HG02870 (cell line): ENCODE measurements around the gene SLC25A36.
"Not testable (repeated sequence)": the region's sequence is repeated elsewhere in the genome, so short reads cannot be mapped to it uniquely, and the experiment has no call there.

Source experiments
- ATAC-seq: cut with Tn5 transposase; IDR thresholded peaks from one replicate; pipeline ENCODE4 v1.9.1; 2021; ENCODE audit warnings: mild to moderate bottlenecking, moderate library complexity; ENCODE audit not compliant: unreplicated experiment

The SLC25A36 gene

DNA sequence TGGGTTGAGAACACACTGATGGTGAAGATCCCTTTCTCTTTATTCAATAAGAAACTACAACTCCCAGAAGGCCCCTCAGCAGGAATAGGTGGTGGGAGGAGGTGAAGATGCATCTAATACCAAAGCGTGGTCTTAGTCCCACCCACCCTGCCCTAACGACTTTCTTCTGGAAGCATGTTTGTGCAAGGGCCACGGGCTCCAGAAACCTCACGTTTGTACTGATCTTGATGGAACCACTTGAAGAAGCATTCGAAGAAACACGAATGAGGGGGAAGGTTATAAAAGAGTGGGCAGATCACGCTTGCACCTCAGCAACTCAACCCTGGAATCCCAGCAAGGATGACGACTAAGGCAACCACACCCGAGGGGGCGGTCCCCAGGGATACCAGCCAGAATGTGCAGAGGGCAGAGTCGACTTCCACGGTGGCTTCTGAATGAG is 10.6 kb upstream of the SLC25A36 start:
- ATAC-seq = no peak

DNA sequence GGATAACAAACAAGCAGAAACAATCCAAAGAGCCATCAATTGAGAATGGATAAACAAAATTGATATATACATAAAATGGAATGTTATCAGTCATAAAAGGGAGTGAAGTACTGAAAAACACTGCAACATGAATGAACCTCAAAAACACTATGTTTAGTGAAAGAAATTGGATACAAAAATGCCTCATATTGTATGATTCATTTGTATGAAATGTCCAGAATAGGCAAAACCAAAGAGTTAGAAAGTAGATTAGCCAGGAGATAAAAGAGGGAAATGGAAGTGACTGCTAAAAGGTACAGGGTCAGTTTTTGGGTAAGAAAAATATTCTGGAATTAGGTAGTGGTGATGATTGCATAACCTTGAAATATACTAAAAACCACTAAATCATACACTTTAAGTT is 9.8 kb upstream of the SLC25A36 start:
- no peak for ATAC-seq

DNA sequence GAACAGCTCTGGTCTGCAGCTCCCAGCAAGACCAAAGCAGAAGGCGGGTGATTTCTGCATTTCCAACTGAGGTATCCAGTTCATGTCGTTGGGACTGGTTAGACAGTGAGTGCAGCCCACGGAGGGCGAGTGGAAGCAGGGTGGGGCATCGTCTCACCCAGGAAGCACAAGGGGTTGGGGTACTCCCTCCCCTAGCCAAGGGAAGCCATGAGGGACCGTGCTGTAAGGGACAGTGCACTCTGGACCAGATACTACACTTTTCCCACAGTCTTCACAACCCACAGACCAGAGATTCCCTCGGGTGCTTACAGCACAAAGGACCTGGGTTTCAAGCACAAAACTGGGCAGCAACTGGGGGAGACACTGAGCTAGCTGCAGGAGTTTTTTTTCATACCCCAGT is 8.5 kb upstream of the SLC25A36 start:
- no peak for ATAC-seq

DNA sequence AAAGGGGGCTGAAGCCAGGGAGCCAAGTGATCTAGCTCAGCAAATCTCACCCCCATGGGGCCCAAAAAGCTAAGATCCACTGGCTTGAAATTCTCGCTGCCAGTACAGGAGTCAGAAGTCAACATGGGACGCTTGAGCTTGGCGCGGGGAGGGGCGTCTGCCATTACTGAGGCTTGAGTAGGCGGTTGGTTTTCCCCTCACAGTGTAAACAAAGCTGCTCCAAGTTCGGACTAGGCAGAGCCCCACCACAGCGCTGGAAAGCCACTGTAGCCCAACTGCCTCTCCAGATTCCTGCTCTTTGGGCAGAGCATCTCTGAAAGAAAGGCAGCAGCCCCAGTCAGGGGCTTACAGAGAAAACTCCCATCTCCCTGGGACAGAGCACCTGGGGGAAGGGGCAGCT is 8.1 kb upstream of the SLC25A36 start:
- ATAC-seq = no peak

DNA sequence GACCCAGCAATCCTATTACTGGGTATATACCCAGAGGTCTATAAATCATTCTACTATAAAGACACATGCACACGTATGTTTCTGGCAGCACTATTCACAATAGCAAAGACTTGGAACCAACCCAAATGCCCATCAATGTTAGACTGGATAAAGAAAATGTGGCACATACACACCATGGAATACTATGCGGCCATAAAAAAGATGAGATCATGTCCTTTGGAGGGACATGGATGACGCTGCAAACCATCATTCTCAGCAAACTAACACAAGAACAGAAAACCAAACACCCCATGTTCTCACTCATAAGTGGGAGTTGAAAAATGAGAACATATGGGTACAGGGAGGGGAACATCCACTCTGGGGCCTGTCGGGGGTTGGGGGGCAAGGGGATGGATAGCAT is 2.3 kb upstream of the SLC25A36 start:
- not testable (repeated sequence) for ATAC-seq

DNA sequence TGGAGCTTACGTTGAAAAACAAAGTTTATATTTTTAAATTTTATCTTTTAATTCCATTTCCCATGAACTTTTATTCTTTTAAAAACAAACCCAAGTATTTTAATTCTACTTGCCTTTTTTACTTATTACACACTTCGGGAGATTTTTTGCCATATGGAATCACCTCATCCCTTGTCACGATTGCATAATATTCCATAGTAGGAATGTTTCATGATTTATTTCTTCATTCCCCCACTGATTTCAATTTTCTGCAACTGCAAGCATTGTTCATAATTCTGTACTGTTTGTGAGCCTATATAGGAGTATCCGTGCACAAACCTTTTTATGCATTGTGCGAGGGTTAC is 574 bp upstream of the SLC25A36 start:
- no peak for ATAC-seq

DNA sequence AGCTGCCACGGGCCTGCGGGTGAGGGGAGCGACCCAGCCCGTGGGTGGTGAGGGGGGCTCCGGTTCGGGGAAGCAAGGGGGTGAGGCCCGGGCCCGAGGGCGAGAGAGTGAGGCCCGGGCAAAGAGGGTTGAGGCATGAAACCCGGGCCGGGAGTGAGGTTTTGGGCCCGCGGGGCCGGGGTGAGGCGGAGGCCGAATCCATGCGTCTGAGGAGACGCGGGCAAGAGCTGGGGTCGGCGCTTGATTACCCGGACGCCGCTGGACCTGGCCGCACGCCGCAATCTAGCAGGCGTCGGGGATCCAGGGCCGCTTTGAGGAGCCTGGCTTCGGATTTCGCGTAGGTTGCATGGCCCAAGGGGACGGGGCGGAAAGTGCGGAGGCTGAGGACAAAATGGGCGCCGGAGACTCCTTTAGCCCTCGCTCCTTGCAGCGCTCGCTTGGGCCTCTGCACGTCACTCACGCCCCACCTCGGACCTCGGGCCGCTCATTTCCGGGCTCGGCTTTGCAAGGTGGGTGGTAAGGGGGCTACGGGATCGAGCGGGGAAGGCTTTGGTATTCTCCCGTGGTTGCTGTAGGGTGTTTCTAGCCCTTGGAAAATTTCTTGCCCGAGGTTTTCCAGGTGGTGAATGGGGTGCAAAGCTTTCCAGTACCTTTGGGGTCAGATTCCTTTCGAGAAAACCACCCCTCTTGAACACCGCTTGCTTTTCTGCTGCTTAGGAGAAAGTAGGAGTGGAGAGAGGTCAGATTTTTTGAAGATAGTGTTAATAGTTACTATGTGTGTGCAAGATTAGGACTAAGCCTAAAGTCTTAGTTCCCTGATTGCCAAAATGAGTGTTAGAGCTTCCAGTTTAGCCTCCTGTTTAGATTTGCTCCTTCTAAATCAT is 827 bp downstream of the SLC25A36 start:
- ATAC-seq = peak; percentile 41

DNA sequence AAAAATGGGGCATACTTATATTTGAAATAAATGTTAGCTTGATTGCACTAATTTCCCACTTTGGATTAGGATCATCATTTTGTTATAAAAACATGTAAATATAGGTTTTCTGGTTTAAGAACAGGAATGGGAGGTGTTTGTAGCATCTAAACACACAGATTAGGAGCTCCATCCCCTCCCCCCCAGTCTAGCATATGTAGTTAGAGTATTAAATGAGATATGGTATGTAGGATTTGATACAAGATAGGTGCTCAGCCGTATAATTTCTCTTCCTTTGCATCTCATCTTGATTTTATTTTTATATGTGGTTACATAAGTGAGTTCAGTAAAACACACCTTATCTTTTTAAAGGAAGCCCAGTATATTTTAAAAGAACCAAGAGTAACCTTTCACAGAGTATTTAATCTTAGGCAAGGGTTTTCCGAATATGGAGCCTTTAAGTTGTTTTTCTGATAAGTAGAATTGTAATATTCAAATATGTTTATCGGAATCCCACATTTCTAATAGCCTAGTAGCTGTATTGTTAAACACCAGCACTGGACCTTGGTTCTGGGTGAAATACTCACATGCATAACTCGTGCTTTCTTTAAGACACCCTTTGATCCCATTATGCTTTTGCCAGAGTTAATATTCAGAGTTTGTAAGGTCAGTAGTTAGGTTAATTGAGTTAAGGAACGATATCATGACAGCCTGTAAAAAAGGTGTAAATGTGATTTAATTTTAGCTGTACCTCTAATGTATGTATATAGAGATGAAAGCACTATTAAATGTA is 2.3 kb downstream of the SLC25A36 start:
- no peak for ATAC-seq

DNA sequence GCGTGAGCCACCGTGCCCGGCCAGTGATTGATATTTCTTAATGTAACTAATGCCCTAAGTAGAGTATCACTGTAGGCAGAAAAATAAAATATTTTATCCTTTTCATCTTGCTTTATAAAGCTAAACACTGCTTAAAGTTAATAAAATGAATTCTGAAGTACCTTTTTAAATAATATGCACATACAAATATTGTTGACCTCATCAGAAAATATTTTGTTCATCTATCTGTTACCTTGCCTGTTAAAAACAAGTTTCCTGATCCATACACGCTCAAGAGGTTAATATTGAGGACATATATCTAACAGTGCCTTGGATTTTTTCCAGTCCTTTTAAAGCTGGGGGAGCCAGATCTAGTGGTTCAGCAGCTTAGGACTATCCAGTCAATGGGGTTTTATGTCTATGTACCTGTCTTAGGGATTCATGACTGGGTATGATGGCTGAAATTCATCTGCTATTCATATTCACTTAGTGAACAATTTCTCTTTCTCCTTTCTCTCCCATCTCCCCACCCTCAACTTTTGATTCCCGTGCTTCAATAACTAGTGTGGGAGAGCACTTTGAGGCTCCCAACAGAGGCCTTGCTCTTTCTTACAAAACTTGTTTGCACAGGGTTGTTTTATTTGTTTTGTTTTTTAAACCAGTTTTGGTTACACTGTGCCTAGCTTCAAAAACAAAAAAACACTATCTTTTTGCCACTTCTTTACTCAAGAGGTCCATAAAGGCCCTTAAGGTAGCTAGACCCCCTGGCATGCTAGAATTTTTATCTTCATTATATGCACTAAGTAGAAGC is 7.0 kb downstream of the SLC25A36 start:
- ATAC-seq = no peak

DNA sequence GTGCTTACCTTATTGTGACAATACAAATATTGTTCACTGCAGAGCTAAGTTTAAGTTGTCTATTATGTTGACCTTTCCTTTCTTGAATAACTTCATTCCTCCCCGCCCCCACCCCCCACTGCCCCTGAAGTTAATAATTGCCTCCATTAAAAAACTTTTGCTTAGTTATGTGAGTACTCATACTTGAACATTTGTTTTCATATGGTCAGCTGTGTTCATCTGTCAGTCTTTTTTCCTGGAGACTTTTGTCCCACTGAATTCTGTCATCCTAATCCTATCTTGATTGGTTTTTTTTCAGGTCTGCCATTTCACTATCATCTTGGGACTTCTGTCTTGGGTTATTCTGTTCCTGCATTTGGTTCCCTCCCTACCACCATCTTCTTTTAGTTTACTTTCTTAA is 8.5 kb downstream of the SLC25A36 start:
- ATAC-seq = no peak

DNA sequence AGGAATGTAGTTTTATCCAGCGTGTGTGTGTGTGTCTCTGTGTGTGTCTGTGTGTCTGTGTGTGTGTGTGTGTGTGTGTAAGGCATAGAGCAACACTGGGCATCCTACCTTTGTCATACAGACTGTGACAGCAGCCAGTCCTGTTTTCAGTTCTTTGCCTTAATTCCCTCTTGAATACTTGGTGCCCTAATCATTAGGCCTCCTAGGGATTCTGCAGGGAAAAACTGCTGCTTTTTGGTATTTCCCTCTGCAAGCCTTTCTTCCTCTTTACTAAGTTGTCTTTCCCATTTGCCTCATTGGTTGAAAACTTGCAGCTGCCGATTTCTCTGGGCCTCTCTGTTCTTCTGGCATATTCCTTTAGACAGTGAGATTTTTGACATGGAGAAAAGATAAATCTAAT is 9.2 kb downstream of the SLC25A36 start:
- ATAC-seq = no peak

DNA sequence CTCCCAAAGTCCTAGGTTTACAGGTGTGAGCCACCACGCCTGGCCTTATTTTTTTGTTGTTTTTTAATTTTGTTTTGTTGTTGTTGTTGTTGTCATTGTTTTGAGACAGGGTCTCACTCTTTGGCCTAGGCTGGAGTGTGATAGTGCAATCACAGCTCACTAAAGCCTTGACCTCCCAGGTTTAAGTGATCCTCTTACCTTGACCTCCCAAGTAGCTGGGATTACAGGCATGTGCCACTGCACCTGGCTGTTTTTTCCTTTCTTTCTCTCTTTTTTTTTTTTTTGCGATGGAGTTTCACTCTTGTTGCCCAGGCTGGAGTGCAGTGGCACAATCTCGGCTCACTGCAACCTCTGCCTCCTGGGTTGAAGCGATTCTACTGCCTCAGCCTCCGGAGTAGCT is 10.1 kb downstream of the SLC25A36 start:
- ATAC-seq = not testable (repeated sequence)

DNA sequence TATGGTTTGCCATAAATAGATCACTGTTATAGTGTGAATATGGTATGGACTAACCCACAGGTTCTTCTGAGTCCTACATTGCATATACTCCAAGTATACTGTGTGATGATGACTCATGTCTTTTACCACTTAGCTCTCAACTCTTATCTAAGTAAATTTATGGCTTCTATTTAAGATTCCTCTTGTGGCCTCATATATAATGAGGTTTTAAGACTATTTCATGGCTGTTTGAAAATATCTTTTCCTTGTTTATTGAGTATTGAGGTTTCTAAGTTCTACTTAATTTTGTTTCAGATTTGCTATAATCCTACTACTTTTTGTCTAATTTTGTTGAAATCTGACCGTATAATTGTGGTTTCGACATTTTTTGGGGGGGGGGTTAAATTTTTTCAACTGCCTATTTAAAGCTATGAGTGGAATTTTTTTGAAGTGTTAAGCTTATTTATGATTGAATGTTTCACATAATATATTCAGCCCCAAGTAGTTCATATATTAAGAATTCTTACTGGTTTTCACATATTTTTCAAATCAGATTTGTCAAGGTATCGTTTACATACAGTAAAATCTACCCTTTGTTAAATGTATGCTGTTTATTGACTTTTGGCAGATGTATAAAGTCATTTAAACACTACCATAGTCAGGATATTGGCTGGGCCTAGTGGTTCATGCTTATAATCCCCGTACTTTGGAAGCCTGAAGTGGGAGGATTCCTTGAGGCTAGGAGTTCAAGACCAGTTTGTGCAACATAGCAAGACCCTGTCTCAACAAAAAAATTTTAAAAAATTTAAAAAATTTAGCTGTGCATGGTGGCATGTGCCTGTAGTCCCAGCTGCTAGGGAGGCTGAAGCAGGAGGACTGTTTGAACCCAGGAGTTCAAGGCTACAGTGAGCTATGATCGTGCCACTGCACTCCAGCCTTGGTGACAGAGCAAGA is 11.7 kb downstream of the SLC25A36 start:
- no peak for ATAC-seq

DNA sequence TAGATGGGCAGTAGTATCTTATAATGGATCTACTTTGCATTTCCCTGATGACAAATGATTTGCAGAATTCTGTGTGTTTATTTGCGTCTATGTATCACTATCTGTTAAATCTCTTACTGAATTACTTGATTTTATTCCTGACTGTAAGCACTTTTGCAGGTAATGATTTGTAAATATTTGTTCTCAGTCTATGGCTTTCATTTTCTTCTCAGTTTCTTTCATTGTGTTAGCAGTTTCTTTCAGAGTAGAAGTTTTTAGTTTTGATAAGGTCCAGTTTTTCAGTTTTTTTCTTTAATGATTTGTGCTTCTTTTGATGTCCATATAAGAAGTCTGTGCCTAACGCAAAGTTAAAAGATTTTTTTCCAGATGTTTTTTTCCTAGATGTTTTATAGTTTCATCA is 12.9 kb downstream of the SLC25A36 start:
- ATAC-seq = no peak

DNA sequence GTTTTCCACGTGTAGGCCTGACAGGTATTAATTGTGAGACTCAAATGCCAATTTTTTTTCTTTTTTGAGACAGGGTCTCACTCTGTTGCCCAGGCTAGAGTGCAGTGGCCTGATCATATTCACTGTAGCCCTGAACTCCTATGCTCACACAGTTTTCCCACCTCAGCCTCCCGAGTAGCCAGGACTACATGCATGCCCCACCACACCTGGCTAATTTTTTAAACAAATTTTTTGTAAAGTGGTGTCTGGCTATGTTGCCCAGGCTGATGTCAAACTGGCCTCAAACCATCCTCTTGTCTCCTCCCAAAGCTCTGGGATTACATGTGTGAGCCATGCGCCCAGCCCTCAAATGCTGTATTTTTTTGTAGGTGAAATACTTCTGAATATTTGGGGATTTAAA is 14.0 kb downstream of the SLC25A36 start:
- no peak for ATAC-seq

DNA sequence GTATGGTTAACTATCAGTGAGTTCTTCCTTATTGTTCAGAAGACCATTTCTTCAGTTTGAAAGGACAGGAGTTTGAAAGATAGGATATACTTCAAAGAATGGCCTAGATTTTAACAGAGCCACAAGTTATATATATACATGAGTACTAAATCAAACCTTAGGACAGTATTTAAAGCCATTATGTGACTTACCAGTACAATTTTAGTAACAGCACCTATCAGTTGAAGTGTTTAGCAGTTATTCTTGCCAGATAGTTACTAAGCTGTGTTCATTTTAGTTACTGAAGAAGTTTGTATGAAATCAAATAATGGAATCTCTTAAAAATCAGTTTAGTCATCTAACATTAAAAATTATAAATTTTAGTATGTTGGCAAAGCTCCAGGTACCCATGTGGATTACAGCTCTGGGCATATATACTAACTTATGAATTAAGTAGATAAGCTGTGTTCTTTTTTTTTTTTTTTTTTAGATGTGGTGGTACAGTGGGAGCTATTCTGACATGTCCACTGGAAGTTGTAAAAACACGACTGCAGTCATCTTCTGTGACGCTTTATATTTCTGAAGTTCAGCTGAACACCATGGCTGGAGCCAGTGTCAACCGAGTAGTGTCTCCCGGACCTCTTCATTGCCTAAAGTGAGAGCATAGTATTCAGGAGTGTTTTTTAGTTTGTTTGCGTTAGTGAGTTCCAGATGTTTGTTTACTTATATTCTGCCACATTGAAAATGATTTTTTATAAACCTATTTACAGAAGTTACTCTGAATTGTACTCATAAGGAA is 14.6 kb downstream of the SLC25A36 start:
- no peak for ATAC-seq

DNA sequence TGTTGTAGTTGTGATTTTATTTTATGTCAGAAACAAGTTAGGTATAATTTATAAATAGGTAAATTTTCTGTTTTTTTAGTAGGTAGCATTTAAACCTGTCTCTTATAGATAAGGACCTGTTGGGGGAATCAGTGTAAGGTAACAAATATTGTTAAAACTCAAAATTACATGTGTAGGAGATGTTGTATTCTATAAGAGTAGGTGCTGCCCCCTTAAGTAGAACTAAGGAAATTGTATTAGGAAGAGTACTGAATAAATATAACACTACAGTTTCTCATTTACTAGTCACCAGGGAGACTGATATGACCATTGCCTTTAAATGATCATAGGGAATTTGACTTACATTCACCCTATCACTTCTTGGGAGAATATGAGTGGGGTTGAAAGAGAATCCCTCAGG is 31.2 kb downstream of the SLC25A36 start:
- peak; percentile 41 for ATAC-seq

DNA sequence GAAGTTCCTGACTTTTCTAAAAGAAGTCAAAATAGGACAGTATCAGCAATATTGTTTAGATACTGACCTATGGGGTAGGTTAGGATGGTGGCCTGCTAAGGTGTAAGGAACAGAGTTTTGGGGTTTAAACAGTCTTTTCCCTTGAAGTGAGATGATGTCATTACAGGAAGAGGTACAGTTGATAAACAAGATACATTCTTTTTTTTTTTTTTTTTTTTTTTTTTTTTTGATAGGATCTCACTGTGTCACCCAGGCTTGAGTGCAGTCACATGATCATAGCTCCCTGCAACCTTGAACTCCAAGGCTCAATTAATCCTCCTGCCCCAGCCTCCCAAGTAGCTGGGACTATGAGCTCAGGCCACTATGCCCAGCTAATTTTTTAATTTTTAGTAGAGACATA is 33.3 kb downstream of the SLC25A36 start:
- ATAC-seq = no peak

DNA sequence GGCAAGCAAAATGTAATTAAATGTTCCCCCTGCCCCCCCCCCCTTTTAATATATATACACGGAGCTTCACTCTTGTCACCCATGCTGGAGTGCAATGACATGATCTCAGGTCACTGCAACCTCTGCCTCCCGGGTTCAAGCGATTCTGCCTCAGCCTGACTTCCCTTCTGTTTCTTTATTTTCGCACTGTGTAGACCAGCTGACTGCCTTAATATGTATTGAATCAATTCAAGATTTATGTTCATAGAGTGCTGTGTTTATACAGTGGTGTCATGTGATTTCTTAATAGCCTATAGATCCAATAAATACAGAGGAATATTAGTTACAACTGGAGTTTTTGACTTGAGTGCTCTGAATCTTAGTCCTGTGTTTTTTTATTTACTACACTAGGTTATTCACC is 39.0 kb downstream of the SLC25A36 start:
- no peak for ATAC-seq

DNA sequence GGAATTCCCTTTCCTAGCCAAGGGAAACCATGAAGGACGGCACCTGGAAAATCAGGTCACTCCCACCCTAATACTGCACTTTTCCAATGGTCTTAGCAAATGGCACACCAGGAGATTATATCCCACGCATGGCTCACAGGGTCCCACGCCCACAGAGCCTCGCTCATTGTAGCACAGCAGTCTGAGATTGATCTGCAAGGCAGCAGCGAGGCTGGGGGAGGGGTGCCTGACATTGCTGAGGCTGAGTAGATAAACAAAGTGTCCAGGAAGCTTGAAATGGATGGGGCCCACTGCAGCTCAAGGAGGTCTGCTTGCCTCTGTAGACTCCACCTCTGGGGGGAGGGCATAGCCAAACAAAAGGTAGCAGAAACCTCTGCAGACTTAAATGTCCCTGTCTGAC is 46.2 kb downstream of the SLC25A36 start:
- ATAC-seq = not testable (repeated sequence)
